D721Med (cell line): ENCODE results near the gene GTPBP6.
"Not testable (repeated sequence)": the region's sequence is repeated elsewhere in the genome, so short reads cannot be mapped to it uniquely, and the experiment has no call there.

Experiments
- DNase-seq: peaks from one replicate; pipeline ENCODE4 v3.0.0; 2011; ENCODE audit warnings: low spot score; ENCODE audit not compliant: insufficient read length
- FAIRE-seq: peaks from 2 replicates; lab custom pipeline; 2011; peaks lifted over from hg19 to GRCh38; lab: Jason Lieb, UNC
- TF ChIP-seq, protein P1 (sequence below): IDR thresholded peaks from 2 replicates; pipeline ENCODE4 v1.5.1; 2012; ENCODE audit warnings: mild to moderate bottlenecking, control low read depth; ENCODE audit not compliant: insufficient read depth; ENCODE audit errors: missing control alignments

Gene GTPBP6

GRCh38 chrX:264634-265455 lies 53.8 kb downstream of the GTPBP6 start:
- no peak for DNase-seq
- no peak for FAIRE-seq

DNA sequence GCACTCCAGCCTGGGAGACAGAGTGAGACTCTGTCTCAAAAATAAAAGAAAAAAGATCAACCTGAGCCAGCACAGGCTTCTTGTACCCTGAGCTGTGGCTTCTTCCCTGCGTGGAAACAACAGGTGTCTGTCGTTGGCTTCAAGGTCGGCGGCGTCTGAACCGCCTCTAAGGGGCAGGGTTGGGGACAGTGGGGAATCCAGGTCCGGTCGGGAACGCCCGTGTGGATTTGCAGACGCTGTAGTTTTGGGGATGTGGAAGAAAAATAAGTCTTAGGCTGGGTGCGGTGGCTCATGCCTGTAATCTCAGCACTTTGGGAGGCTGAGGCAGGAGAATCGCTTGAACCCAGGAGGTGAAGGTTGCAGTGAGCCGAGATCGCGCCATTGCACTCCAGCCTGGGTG lies 54.6 kb downstream of the GTPBP6 start:
- FAIRE-seq, DNase-seq: not testable (repeated sequence)

More at GRCh38 chrX:264634-265455, 53.8 kb downstream of the GTPBP6 start:
- TF ChIP-seq, protein P1, sequence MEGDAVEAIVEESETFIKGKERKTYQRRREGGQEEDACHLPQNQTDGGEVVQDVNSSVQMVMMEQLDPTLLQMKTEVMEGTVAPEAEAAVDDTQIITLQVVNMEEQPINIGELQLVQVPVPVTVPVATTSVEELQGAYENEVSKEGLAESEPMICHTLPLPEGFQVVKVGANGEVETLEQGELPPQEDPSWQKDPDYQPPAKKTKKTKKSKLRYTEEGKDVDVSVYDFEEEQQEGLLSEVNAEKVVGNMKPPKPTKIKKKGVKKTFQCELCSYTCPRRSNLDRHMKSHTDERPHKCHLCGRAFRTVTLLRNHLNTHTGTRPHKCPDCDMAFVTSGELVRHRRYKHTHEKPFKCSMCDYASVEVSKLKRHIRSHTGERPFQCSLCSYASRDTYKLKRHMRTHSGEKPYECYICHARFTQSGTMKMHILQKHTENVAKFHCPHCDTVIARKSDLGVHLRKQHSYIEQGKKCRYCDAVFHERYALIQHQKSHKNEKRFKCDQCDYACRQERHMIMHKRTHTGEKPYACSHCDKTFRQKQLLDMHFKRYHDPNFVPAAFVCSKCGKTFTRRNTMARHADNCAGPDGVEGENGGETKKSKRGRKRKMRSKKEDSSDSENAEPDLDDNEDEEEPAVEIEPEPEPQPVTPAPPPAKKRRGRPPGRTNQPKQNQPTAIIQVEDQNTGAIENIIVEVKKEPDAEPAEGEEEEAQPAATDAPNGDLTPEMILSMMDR, result no peak

GRCh38 chrX:262381-262909 lies 56.2 kb downstream of the GTPBP6 start:
- DNase-seq, result no peak
- TF ChIP-seq, protein P1, result no peak
- FAIRE-seq, result no peak

GRCh38 chrX:261919-262352 lies 56.7 kb downstream of the GTPBP6 start:
- TF ChIP-seq, protein P1, result no peak
- FAIRE-seq, result no peak
- no peak for DNase-seq

DNA sequence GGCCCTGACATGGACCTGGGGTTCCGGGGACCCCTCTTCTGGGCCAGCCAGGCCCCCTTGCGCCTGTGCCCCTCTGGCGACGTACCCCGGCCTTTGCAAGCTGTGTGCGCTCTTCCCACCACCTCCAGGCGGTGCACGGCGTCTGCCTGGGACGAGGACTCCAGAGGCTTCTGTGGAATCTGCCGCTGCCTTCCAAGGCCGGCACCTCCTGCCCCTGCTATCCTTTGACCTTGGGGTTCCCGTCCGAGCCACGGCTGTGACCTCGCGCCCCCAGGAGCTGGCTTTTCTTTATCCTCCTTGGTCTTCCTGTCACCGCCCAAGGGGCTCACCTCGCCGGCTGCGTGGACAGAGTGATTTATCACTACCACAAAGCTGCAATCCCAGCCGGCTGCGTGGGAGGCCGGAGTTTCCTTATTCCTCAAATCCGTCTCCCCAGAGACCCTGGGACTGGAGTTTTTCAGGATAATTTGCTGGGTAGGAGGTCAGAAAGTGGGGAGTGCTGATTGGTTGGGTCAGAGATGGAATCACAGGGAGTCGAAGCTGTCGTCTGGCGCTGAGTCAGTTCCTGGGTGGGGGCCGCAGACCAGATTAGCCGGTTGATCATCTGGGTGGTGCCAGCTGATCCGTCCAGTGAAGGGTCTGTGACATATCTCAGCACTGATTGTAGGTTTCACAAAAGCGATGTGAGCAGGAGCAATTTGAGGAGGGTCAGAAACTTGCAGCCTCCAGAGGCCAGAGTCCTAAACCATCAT lies 57.3 kb downstream of the GTPBP6 start:
- TF ChIP-seq, protein P1, result no peak
- FAIRE-seq (no peak), DNase-seq (no peak)

DNA sequence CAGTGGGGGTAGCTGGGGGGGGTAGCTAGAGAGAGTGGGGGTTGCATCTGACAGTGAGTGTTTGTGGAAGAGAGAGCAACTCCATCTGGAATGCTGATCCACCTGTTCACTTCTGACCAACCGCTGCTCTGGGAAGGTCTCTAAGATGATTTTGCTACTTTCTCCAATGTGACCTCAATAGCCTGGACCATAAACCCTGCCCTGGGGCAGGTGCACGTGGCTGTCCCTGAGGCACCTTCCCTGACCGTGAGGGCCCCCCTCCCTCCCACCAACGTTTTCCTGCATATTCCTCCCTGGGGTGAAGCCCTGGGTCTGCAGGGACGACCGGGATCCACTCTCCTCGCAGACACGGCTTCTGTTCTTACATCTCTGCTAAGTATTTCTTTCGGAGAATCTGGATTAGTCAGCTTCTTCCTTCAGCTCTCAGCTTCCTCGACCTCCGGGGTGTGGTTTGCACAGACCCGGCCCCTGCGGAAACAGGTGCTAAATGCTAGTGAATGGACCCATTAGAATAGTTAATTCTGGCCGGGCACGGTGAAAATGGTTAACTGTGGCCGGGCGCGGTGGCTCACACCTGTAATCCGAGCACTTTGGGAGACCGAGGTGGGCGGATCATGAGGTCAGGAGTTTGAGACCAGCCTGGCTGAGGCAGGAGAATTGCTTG lies 58.8 kb downstream of the GTPBP6 start:
- TF ChIP-seq, protein P1, result no peak
- DNase-seq, result no peak
- no peak for FAIRE-seq
